Glomerular visceral epithelial cell (primary cell): ENCODE results near the gene CATSPER3.

Experiments
- DNase-seq: peaks from one replicate; pipeline ENCODE4 v3.0.0-alpha.2; 2016; ENCODE audit errors: extremely low spot score

CATSPER3 gene

GRCh38 chr5:135010502-135011354 is 43.0 kb downstream of the CATSPER3 start:
- DNase-seq: no peak

- no peak for DNase-seq
These were observed 43.8 kb downstream of the CATSPER3 start for GRCh38 chr5:135011355-135012032.

- no peak for DNase-seq
These were observed 44.4 kb downstream of the CATSPER3 start for GRCh38 chr5:135012033-135012588.

- no peak for DNase-seq
These were observed 45.3 kb downstream of the CATSPER3 start for GRCh38 chr5:135012951-135013391.

- no peak for DNase-seq
These were observed 45.7 kb downstream of the CATSPER3 start for GRCh38 chr5:135013445-135013844.

- DNase-seq: no peak
These were observed 46.4 kb downstream of the CATSPER3 start for GRCh38 chr5:135013947-135014570.

GRCh38 chr5:135015942-135016341 is 48.2 kb downstream of the CATSPER3 start:
- DNase-seq: no peak

- no peak for DNase-seq
These were observed 49.2 kb downstream of the CATSPER3 start for GRCh38 chr5:135016861-135017290.

GRCh38 chr5:135018457-135018856 is 50.8 kb downstream of the CATSPER3 start:
- no peak for DNase-seq

- DNase-seq: no peak
These were observed 51.6 kb downstream of the CATSPER3 start for GRCh38 chr5:135019314-135019713.

GRCh38 chr5:135020111-135020895 is 52.6 kb downstream of the CATSPER3 start:
- DNase-seq: no peak

GRCh38 chr5:135024956-135025729 is 57.4 kb downstream of the CATSPER3 start:
- DNase-seq: no peak

GRCh38 chr5:135025730-135026644 is 58.3 kb downstream of the CATSPER3 start:
- no peak for DNase-seq

- DNase-seq: no peak
These were observed 59.0 kb downstream of the CATSPER3 start for GRCh38 chr5:135026645-135027265.

GRCh38 chr5:135027266-135027696 is 59.6 kb downstream of the CATSPER3 start:
- DNase-seq: no peak

- no peak for DNase-seq
These were observed 60.2 kb downstream of the CATSPER3 start for GRCh38 chr5:135027697-135028615.

- DNase-seq: no peak
These were observed 61.2 kb downstream of the CATSPER3 start for GRCh38 chr5:135028791-135029476.
